Measurements from ENCODE around the gene MYBPHL. TPM values are rescaled to one million over a fixed set of nuclear protein-coding genes. Genes with fewer than 3 reads are reported as not detected.
"Not testable (repeated sequence)": the region's sequence is repeated elsewhere in the genome, so short reads cannot be mapped to it uniquely, and the experiment has no call there.

The MYBPHL gene
- total RNA-seq, 4 donors from 2014 or later: not detected

DNA sequence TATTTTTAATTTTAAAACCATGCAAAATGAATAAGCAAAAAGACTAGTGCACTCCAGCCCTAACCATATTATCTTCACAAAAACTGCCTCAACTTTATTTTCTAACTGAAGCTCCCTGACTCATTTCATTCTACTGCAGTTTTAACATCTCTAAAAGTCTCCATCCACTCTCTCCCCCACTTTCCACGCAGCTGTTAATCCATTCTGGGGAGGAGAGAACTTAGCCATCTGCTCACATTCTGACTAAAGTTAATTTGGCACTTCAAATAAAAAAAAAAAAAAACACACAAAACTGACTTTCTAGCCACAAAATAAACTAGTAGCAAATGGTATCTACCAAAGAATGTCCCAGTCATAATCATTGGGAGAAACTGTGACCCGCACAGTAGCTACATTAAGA lies 5.4 kb upstream of the MYBPHL start:
- Histone ChIP-seq H3K9me3 (no peaks in the 10 kb centered on the region), H3K27me3 (no peaks in the 10 kb centered on the region), H3K4me3 (no peak overlapping the region), H3K4me1 (peaks cover 9 to 56% (median 38%) of the 10 kb centered on the region in 4 donors), H3K27ac (replicated peaks in 1 of 4) (no peak overlapping the region), H3K36me3 (peaks cover 14 to 72% (median 60%) of the 10 kb centered on the region in 4 donors)
- no peak for TF ChIP-seq EP300 (IDR thresholded peaks at IDR 0.05)
- TF ChIP-seq POLR2A (IDR thresholded peaks at IDR 0.05; ENCODE audit: low read depth): no peak
- TF ChIP-seq, protein P1, sequence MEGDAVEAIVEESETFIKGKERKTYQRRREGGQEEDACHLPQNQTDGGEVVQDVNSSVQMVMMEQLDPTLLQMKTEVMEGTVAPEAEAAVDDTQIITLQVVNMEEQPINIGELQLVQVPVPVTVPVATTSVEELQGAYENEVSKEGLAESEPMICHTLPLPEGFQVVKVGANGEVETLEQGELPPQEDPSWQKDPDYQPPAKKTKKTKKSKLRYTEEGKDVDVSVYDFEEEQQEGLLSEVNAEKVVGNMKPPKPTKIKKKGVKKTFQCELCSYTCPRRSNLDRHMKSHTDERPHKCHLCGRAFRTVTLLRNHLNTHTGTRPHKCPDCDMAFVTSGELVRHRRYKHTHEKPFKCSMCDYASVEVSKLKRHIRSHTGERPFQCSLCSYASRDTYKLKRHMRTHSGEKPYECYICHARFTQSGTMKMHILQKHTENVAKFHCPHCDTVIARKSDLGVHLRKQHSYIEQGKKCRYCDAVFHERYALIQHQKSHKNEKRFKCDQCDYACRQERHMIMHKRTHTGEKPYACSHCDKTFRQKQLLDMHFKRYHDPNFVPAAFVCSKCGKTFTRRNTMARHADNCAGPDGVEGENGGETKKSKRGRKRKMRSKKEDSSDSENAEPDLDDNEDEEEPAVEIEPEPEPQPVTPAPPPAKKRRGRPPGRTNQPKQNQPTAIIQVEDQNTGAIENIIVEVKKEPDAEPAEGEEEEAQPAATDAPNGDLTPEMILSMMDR (IDR thresholded peaks at IDR 0.05): no peak
- TF ChIP-seq POLR2AphosphoS5 (IDR thresholded peaks at IDR 0.05): no peak
- intact Hi-C loops (cut with DNase I): no loop called here
- no peak for DNase-seq (ENCODE audit: extremely low spot score)
- WGBS: 91% methylated on average over 2 of the region's 2 CpGs

GRCh38 chr1:109309347-109309746 lies 2.5 kb upstream of the MYBPHL start:
- peak overlapping the region; percentile 69 to 79 (median 72) for H3K27ac ChIP-seq (replicated peaks in 1 of 4)
- no peak for TF ChIP-seq POLR2A (IDR thresholded peaks at IDR 0.05; ENCODE audit: low read depth)
- no peak for TF ChIP-seq POLR2AphosphoS5 (IDR thresholded peaks at IDR 0.05)
- TF ChIP-seq, protein P1 (IDR thresholded peaks at IDR 0.05): no peak
- no peak for TF ChIP-seq EP300 (IDR thresholded peaks at IDR 0.05)
- H3K9me3 ChIP-seq: no peaks in the 10 kb centered on the region
- H3K36me3 ChIP-seq: peaks cover 0 to 43% (median 31%) of the 10 kb centered on the region in 4 donors
- intact Hi-C loops (cut with DNase I): no loop called here
- 32% methylated on average over 2 of the region's 2 CpGs for WGBS
- H3K4me3 ChIP-seq: no peak overlapping the region
- peaks cover 35 to 80% (median 65%) of the 10 kb centered on the region in 4 donors for H3K4me1 ChIP-seq
- no peaks in the 10 kb centered on the region for H3K27me3 ChIP-seq
- DNase-seq (ENCODE audit: extremely low spot score): no peak

- no peak for DNase-seq (ENCODE audit: extremely low spot score)
- H3K27me3 ChIP-seq: no peaks in the 10 kb centered on the region
- peak overlapping the region; percentile 69 to 79 (median 72) for H3K27ac ChIP-seq (replicated peaks in 1 of 4)
- no peak for TF ChIP-seq EP300 (IDR thresholded peaks at IDR 0.05)
- TF ChIP-seq, protein P1 (IDR thresholded peaks at IDR 0.05): no peak
- no peak for TF ChIP-seq POLR2A (IDR thresholded peaks at IDR 0.05; ENCODE audit: low read depth)
- H3K4me3 ChIP-seq: no peak overlapping the region
- no peaks in the 10 kb centered on the region for H3K9me3 ChIP-seq
- WGBS: 57% methylated on average over 13 of the region's 14 CpGs
- intact Hi-C loops (cut with DNase I): no loop called here
- peaks cover 0 to 24% (median 12%) of the 10 kb centered on the region in 4 donors for H3K36me3 ChIP-seq
- H3K4me1 ChIP-seq: peaks cover 38 to 76% (median 71%) of the 10 kb centered on the region in 4 donors
These were observed 637 bp upstream of the MYBPHL start for GRCh38 chr1:109307274-109308021.

DNA sequence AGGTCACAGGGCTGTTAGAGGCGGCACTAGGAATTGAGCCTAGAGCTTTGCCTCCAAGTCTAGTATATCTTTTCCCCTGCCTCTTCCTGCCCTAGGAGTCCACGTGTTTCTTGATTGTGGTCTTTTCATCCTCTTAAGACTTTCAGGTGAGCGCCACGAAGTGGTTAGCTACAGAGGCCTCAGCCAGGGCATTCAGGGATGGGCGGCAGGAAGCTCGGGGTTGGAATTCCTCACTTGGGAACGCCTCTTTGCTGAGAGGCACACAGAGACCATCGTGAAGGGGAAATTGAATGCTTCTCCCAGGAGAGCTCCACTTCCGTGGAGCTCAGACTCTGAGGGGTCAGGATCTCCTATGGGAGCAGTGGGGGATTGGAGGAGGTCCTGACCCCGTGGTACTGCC lies 820 bp downstream of the MYBPHL start:
- Histone ChIP-seq H3K27ac (replicated peaks in 1 of 4) (peak overlapping the region; percentile 69 to 79 (median 72)), H3K4me1 (peaks cover 38 to 72% (median 70%) of the 10 kb centered on the region in 4 donors)
- H3K4me3 ChIP-seq; H3K9me3 ChIP-seq; H3K36me3 ChIP-seq; DNase-seq (ENCODE audit: extremely low spot score); H3K27me3 ChIP-seq; intact Hi-C loops (cut with DNase I): not testable (repeated sequence)
- WGBS: 53% methylated on average over 8 of the region's 10 CpGs

GRCh38 chr1:109304226-109304920 lies 2.4 kb downstream of the MYBPHL start:
- H3K4me1 ChIP-seq: peaks cover 47 to 75% (median 69%) of the 10 kb centered on the region in 4 donors
- WGBS: 49% methylated on average over 8 of the region's 8 CpGs
- peaks cover 0 to 6% (median 0%) of the 10 kb centered on the region in 4 donors for H3K36me3 ChIP-seq
- peak; percentile 23 to 57 for TF ChIP-seq POLR2AphosphoS5 (IDR thresholded peaks at IDR 0.05)
- TF ChIP-seq EP300 (IDR thresholded peaks at IDR 0.05): no peak
- H3K27me3 ChIP-seq: no peaks in the 10 kb centered on the region
- peak overlapping the region; percentile 69 to 79 (median 72) for H3K27ac ChIP-seq (replicated peaks in 1 of 4)
- no peak for DNase-seq (ENCODE audit: extremely low spot score)
- no peaks in the 10 kb centered on the region for H3K9me3 ChIP-seq
- H3K4me3 ChIP-seq: no peak overlapping the region
- intact Hi-C loops (cut with DNase I): no loop called here
